H1 (cell line): ENCODE data around the gene OR6K2. TPM values are rescaled to one million over a fixed set of nuclear protein-coding genes. Genes with fewer than 3 reads are reported as not detected.

Experiments used
- CTCF ChIA-PET: fragments of 300-600 bp; sonication (Branson Sonifier 250); formaldehyde crosslinking; loops from one replicate; lab custom pipeline; 2021; ENCODE audit not compliant: partially characterized antibody; lab: Charles Lee
- POLR2A ChIA-PET: fragments of 300-600 bp; sonication (Branson Sonifier 250); formaldehyde crosslinking; loops from one replicate; lab custom pipeline; 2021; ENCODE audit warnings: inconsistent platforms; ENCODE audit not compliant: partially characterized antibody; lab: Charles Lee
- DNase-seq, 2 experiments: peaks; one replicate each; pipeline versions ENCODE4 v3.0.0 to v3.0.0-alpha.2; 2010 to 2022; ENCODE audit warnings: low spot score in 2 of 2, low read depth in 1 of 2, mixed read lengths in 1 of 2
- FAIRE-seq: peaks from 2 replicates; lab custom pipeline; 2011; peaks lifted over from hg19 to GRCh38; lab: Jason Lieb, UNC
- H2AFZ ChIP-seq: 2 replicates; pipeline ENCODE4 v1.8.1; 2012; ENCODE audit warnings: low read length, inconsistent platforms
- H2AK5ac ChIP-seq: 2 replicates; pipeline ENCODE4 v1.6.1; 2013; ENCODE audit warnings: low read depth, low read length
- H2BK120ac ChIP-seq: replicated peaks from 2 replicates; pipeline ENCODE3; 2013; ENCODE audit warnings: low read depth, low read length, inconsistent platforms
- H2BK12ac ChIP-seq: 2 replicates; pipeline ENCODE4 v1.6.1; 2013; ENCODE audit warnings: low read depth, low read length
- H2BK15ac ChIP-seq: 2 replicates; pipeline ENCODE4 v1.6.1; 2013; ENCODE audit warnings: low read length
- H2BK20ac ChIP-seq: 2 replicates; pipeline ENCODE4 v1.6.1; 2013; ENCODE audit warnings: low read length
- H2BK5ac ChIP-seq: 2 replicates; pipeline ENCODE4 v1.6.1; 2013; ENCODE audit warnings: low read depth, low read length
- H3K14ac ChIP-seq: 2 replicates; pipeline ENCODE4 v1.6.1; 2013; ENCODE audit warnings: inconsistent platforms; ENCODE audit not compliant: insufficient read length
- H3K18ac ChIP-seq: 2 replicates; pipeline ENCODE4 v1.6.1; 2013; ENCODE audit warnings: low read length; ENCODE audit errors: extremely low read depth
- H3K23ac ChIP-seq: 2 replicates; pipeline ENCODE4 v1.6.1; 2013; ENCODE audit warnings: inconsistent platforms; ENCODE audit not compliant: insufficient read length
- H3K23me2 ChIP-seq: 2 replicates; pipeline ENCODE4 v1.6.1; 2013; ENCODE audit warnings: low read depth, low read length
- H3K27ac ChIP-seq: 2 replicates; pipeline ENCODE4 v1.6.1; 2011; ENCODE audit warnings: low read depth, low read length, inconsistent platforms
- H3K27me3 ChIP-seq, 4 experiments: replicated peaks in 1 of 4; 1 replicate in 1 of 4; 2 replicates in 3 of 4; pipeline versions ENCODE4 v1.6.1 to v1.8.1; 2011 to 2013; ENCODE audit warnings: low read length in 3 of 4, mild to moderate bottlenecking in 3 of 4, inconsistent platforms in 2 of 4, mixed read lengths in 2 of 4, moderate library complexity in 1 of 4; ENCODE audit not compliant: control insufficient read depth in 3 of 4, insufficient read depth in 3 of 4; ENCODE audit errors: extremely low read depth in 1 of 4
- H3K36me3 ChIP-seq, 4 experiments: 2 replicates each; pipeline versions ENCODE4 v1.6.1 to v1.8.1; 2011 to 2013; ENCODE audit warnings: mild to moderate bottlenecking in 4 of 4, low read length in 3 of 4, moderate library complexity in 2 of 4, control low read depth in 1 of 4, inconsistent platforms in 1 of 4; ENCODE audit not compliant: insufficient read depth in 4 of 4, control insufficient read depth in 2 of 4
- H3K4ac ChIP-seq: replicated peaks from 2 replicates; pipeline ENCODE3; 2013; ENCODE audit warnings: low read length, low read depth, mixed read lengths, inconsistent platforms; ENCODE audit not compliant: insufficient read length
- H3K4me1 ChIP-seq, 4 experiments: replicated peaks in 1 of 4; 1 replicate in 1 of 4; 2 replicates in 3 of 4; pipeline versions ENCODE4 v1.6.1 to v1.8.1; 2011 to 2013; ENCODE audit warnings: low read length in 3 of 4, inconsistent platforms in 2 of 4, mixed read lengths in 1 of 4; ENCODE audit not compliant: insufficient read depth in 4 of 4, control insufficient read depth in 3 of 4
- H3K4me2 ChIP-seq, 2 experiments: 2 replicates each; pipeline versions ENCODE4 v1.6.1 to v1.8.1; 2011 to 2013; ENCODE audit warnings: low read depth in 2 of 2, low read length in 2 of 2, control low read depth in 1 of 2, inconsistent platforms in 1 of 2, mild to moderate bottlenecking in 1 of 2; ENCODE audit not compliant: insufficient read depth in 1 of 2
- H3K4me3 ChIP-seq, 4 experiments: fragments of 200-600, 300-600 bp in 1 of 4; sonication (generic), shearing (Covaris generic), sonication (Bioruptor Twin) in 1 of 4; 2 replicates each; pipeline versions ENCODE4 v1.5.1 to v1.8.1; 2011 to 2016; ENCODE audit warnings: low read length in 4 of 4, low read depth in 3 of 4, control low read depth in 2 of 4, inconsistent platforms in 2 of 4, mild to moderate bottlenecking in 2 of 4, mixed read lengths in 1 of 4, moderate library complexity in 1 of 4; ENCODE audit not compliant: insufficient read depth in 2 of 4; ENCODE audit errors: extremely low read depth in 1 of 4
- H3K56ac ChIP-seq: replicated peaks from 2 replicates; pipeline ENCODE3; 2013; ENCODE audit warnings: low read depth, mild to moderate bottlenecking, mixed read lengths, low read length, inconsistent platforms; ENCODE audit not compliant: insufficient read length
- H3K79me1 ChIP-seq: 2 replicates; pipeline ENCODE4 v1.6.1; 2013; ENCODE audit warnings: low read depth, low read length, control low read depth
- H3K79me2 ChIP-seq, 2 experiments: 2 replicates each; pipeline versions ENCODE4 v1.6.1 to v1.8.1; 2012 to 2013; ENCODE audit warnings: low read length in 2 of 2, mild to moderate bottlenecking in 2 of 2, inconsistent platforms in 1 of 2; ENCODE audit not compliant: insufficient read depth in 2 of 2, control insufficient read depth in 1 of 2
- H3K9ac ChIP-seq, 4 experiments: replicated peaks in 1 of 4; 1 replicate in 1 of 4; 2 replicates in 3 of 4; pipeline versions ENCODE4 v1.6.1 to v1.8.1; 2011 to 2013; ENCODE audit warnings: low read depth in 3 of 4, low read length in 3 of 4, control low read depth in 2 of 4, mild to moderate bottlenecking in 2 of 4, moderate library complexity in 2 of 4, inconsistent platforms in 1 of 4; ENCODE audit errors: extremely low read depth in 1 of 4
- H3K9me3 ChIP-seq, 2 experiments: 2 replicates each; pipeline versions ENCODE4 v1.6.1 to v1.8.1; 2012 to 2013; ENCODE audit warnings: mild to moderate bottlenecking in 2 of 2, moderate library complexity in 2 of 2, control low read depth in 1 of 2, inconsistent platforms in 1 of 2, low read depth in 1 of 2, low read length in 1 of 2, mixed read lengths in 1 of 2; ENCODE audit not compliant: insufficient read depth in 2 of 2
- H4K20me1 ChIP-seq, 2 experiments: replicated peaks in 1 of 2; 2 replicates each; pipeline versions ENCODE3 to v1.8.1; 2011 to 2013; ENCODE audit warnings: inconsistent platforms in 2 of 2, low read length in 2 of 2, mild to moderate bottlenecking in 1 of 2; ENCODE audit not compliant: insufficient read depth in 2 of 2, control insufficient read depth in 1 of 2
- H4K5ac ChIP-seq: 2 replicates; pipeline ENCODE4 v1.6.1; 2013; ENCODE audit warnings: low read length, low read depth, mixed read lengths, inconsistent platforms; ENCODE audit not compliant: insufficient read length
- H4K8ac ChIP-seq: 2 replicates; pipeline ENCODE4 v1.8.0; 2013; ENCODE audit warnings: mild to moderate bottlenecking, moderate library complexity, low read length, inconsistent platforms; ENCODE audit not compliant: insufficient read depth; ENCODE audit errors: extremely low read depth
- H4K91ac ChIP-seq: replicated peaks from 2 replicates; pipeline ENCODE3; 2013; ENCODE audit warnings: low read length, mixed read lengths, inconsistent platforms; ENCODE audit not compliant: insufficient read length
- ATF3 ChIP-seq: IDR thresholded peaks from 2 replicates; pipeline ENCODE4 v1.6.1; 2011; ENCODE audit warnings: low read depth, mild to moderate bottlenecking, low read length; ENCODE audit not compliant: insufficient read depth
- BRCA1 ChIP-seq: IDR thresholded peaks from 2 replicates; pipeline ENCODE4 v1.6.1; 2012; ENCODE audit warnings: low read depth, low read length, improper control_type of control experiment
- CBX5 ChIP-seq: fragments of 300-800, 300-1000 bp; sonication (generic); IDR thresholded peaks from 2 replicates; pipeline ENCODE4 v1.7.1; 2016; ENCODE audit warnings: antibody characterized with exemption, low read length, low read depth
- CHD1 ChIP-seq: IDR thresholded peaks from 2 replicates; pipeline ENCODE4 v1.6.1; 2012; ENCODE audit warnings: low read depth, low read length, improper control_type of control experiment
- RNF2 ChIP-seq: fragments of 200-900, 300-1000 bp; sonication (generic); IDR thresholded peaks from 2 replicates; pipeline ENCODE4 v1.7.1; 2016; ENCODE audit warnings: borderline replicate concordance, low read depth, mild to moderate bottlenecking, antibody characterized with exemption, low read length; ENCODE audit not compliant: poor library complexity, severe bottlenecking; ENCODE audit errors: missing control alignments
- SAP30 ChIP-seq: fragments of 300-600 bp; sonication (generic); IDR thresholded peaks from 2 replicates; pipeline ENCODE4 v1.7.1; 2012; ENCODE audit warnings: low read length, moderate library complexity, mild to moderate bottlenecking, inconsistent platforms; ENCODE audit not compliant: insufficient read depth, insufficient replicate concordance
- SIN3A ChIP-seq, 2 experiments: IDR thresholded peaks in 1 of 2; conservative IDR thresholded peaks in 1 of 2; 2 replicates each; pipeline ENCODE4 v1.6.1; 2011 to 2012; ENCODE audit warnings: low read length in 2 of 2, improper control_type of control experiment in 1 of 2, low read depth in 1 of 2, mild to moderate bottlenecking in 1 of 2
- SP1 ChIP-seq: IDR thresholded peaks from 2 replicates; pipeline ENCODE4 v1.6.1; 2011; ENCODE audit warnings: low read depth, low read length
- SP4 ChIP-seq: IDR thresholded peaks from 2 replicates; pipeline ENCODE4 v1.6.1; 2012; ENCODE audit warnings: low read length, inconsistent platforms
- SUZ12 ChIP-seq: fragments of 200-600 bp; sonication (generic); IDR thresholded peaks from 2 replicates; pipeline ENCODE4 v1.6.1; 2012; ENCODE audit warnings: mild to moderate bottlenecking, inconsistent platforms, low read length, moderate library complexity, mixed read lengths
- YY1 ChIP-seq: IDR thresholded peaks from 2 replicates; pipeline ENCODE4 v1.6.1; 2011; ENCODE audit warnings: low read depth, mild to moderate bottlenecking, low read length
- ZNF274 ChIP-seq: IDR thresholded peaks from 2 replicates; pipeline ENCODE4 v1.7.0; 2012; ENCODE audit warnings: low read length, borderline replicate concordance; ENCODE audit errors: extremely low read depth
- WGBS, 2 experiments: shearing (Covaris generic) in 1 of 2; methylation state at CpG; one replicate each; pipeline versions ENCODE4 v1.1.6 to v1.1.7; 2013 to 2015; ENCODE audit warnings: low lambda C conversion rate in 2 of 2, mixed read lengths in 2 of 2, inconsistent platforms in 1 of 2, low coverage in 1 of 2, missing lambda C conversion rate in 1 of 2; ENCODE audit not compliant: insufficient replicate concordance in 2 of 2, insufficient coverage in 1 of 2, insufficient read length in 1 of 2; ENCODE audit errors: extremely low coverage in 1 of 2, missing lambda C conversion rate in 1 of 2; 5-methylcytosine and 5-hydroxymethylcytosine counted together
- polyA plus RNA-seq, 7 experiments: library from polyadenylated mRNA; depleted of rRNA in 3 of 7; stranded (reverse) in 5 of 7; unstranded in 2 of 7; fragments of >200 nt in 5 of 7; fragments of 200-250 nt in 2 of 7; gene quantifications; 1 replicate in 5 of 7; 2 replicates in 1 of 7; 4 replicates in 1 of 7; pipeline versions ENCODE4 v1.2.1 to v1.2.3, GENCODE V29; 2011 to 2013; ENCODE audit warnings: missing spikeins in 2 of 7, mixed read lengths in 2 of 7
- total RNA-seq: library from RNA; stranded (reverse); fragmentation: NEBNext Ultra II Directional; extraction: Animal tissue kit (Norgen Biotek cat#: 25700); gene quantifications from 2 replicates; pipeline ENCODE4 v1.2.1, GENCODE V29; 2021

Gene OR6K2
- total and polyA plus RNA-seq, 2 of the 8 experiments (the other 6 are each of a cell fraction or from before 2014, with no cell fraction given), result not detected

GRCh38 chr1:158732524-158732923 is 32.1 kb upstream of the OR6K2 start:
- 94% methylated on average over 2 of the region's 2 CpGs; no CpG with 5 or more reads in 1 of the 2 experiments for WGBS, 2 experiments

More at GRCh38 chr1:158732524-158732923, 32.1 kb upstream of the OR6K2 start:
- Histone ChIP-seq H3K9ac (no peak overlapping the region), H3K79me2 (no peaks in the 10 kb centered on the region), H4K8ac (no peak overlapping the region), H3K27me3 (no peaks in the 10 kb centered on the region), H2BK5ac (no peak overlapping the region), H2BK120ac (no peak overlapping the region), H3K18ac (no peak overlapping the region), H3K36me3 (no peaks in the 10 kb centered on the region), H3K4ac (no peak overlapping the region), H2BK15ac (no peak overlapping the region), H3K4me1 (no peaks in the 10 kb centered on the region), H3K23me2 (no peaks in the 10 kb centered on the region), H3K4me3 (no peak overlapping the region), H2BK20ac (no peak overlapping the region), H3K56ac (no peak overlapping the region), H2BK12ac (no peak overlapping the region), H2AK5ac (no peak overlapping the region), H4K91ac (no peak overlapping the region), H3K79me1 (no peaks in the 10 kb centered on the region), H3K4me2 (no peak overlapping the region), H3K23ac (no peak overlapping the region), H4K5ac (no peak overlapping the region), H3K27ac (no peak overlapping the region), H3K14ac (no peak overlapping the region), H3K9me3 (no peaks in the 10 kb centered on the region), H4K20me1 (no peaks in the 10 kb centered on the region), H2AFZ (no peak overlapping the region)
- FAIRE-seq, result no peak
- ChIA-PET POLR2A (no interaction called here), CTCF (no interaction called here)
- no peak for TF ChIP-seq ATF3
- no peak for TF ChIP-seq CHD1
- no peak for TF ChIP-seq YY1
- TF ChIP-seq SAP30, result no peak
- TF ChIP-seq SIN3A (conservative IDR thresholded peaks at IDR 0.05 in 1 of 2, IDR thresholded peaks at IDR 0.05 in 1 of 2; ENCODE audit: low read depth in 1 of 2, low read length in 2 of 2), result no peak
- TF ChIP-seq RNF2, result no peak
- no peak for TF ChIP-seq SP1
- no peak for TF ChIP-seq SUZ12
- TF ChIP-seq ZNF274, result no peak
- TF ChIP-seq BRCA1, result no peak
- TF ChIP-seq CBX5, result no peak
- no peak for TF ChIP-seq SP4
- no peak for DNase-seq
